HCT116 (cell line): Measurements from ENCODE around the gene ZNF462. TPM values are rescaled to one million over a fixed set of nuclear protein-coding genes. Genes with fewer than 3 reads are reported as not detected.

Source experiments
- ATAC-seq: fragments of 200-7000 bp; cut with Tn5 transposase; 2 replicates; pipeline ENCODE4 v1.9.1; 2020; ENCODE audit warnings: mild to moderate bottlenecking, moderate library complexity
- BruUV-seq: library from RNA; stranded (reverse); fragments of 400-500 nt; replicated peaks from 2 replicates; lab custom pipeline; 2021; lab: Mats Ljungman, UMichigan
- CTCF ChIA-PET: fragments of 300-600 bp; sonication (Branson Sonifier 250); formaldehyde crosslinking; loops from one replicate; lab custom pipeline; 2021; ENCODE audit warnings: antibody characterized with exemption; lab: Charles Lee
- POLR2A ChIA-PET: fragments of 300-600, 350-600 bp; sonication (Branson Sonifier 250); formaldehyde crosslinking; loops from one replicate; lab custom pipeline; 2021; ENCODE audit warnings: antibody characterized with exemption; lab: Charles Lee
- RAD21 ChIA-PET, 2 experiments: fragments of 300-600 bp; sonication (Branson Sonifier 250); formaldehyde crosslinking; loops; one replicate each; lab custom pipeline; 2023; ENCODE audit warnings: low total read pairs in 2 of 2; ENCODE audit not compliant: uncharacterized antibody in 2 of 2, unreplicated experiment in 2 of 2, low non-redundant PET in 1 of 2; lab: Charles Lee
- DNase-seq: peaks from one replicate; pipeline ENCODE4 v3.0.0-alpha.2; 2010; ENCODE audit warnings: low read depth, low spot score
- H2AFZ ChIP-seq: fragments of 200-600 bp; shearing (Covaris generic), sonication (generic); 2 replicates; pipeline ENCODE4 v1.6.1; 2017; ENCODE audit warnings: low read depth, mixed run types, mixed read lengths, antibody characterized with exemption, low read length; ENCODE audit not compliant: poor library complexity, severe bottlenecking
- H3K27ac ChIP-seq: 2 replicates; pipeline ENCODE4 v1.5.1; 2012; ENCODE audit warnings: low read depth, low read length
- H3K27me3 ChIP-seq: fragments of 200-600 bp; sonication (generic); 2 replicates; pipeline ENCODE4 v1.6.1; 2016; ENCODE audit warnings: mixed run types, low read length, mixed read lengths; ENCODE audit not compliant: insufficient read depth
- H3K36me3 ChIP-seq, 2 experiments: fragments of 200-500 bp in 1 of 2; fragments of 200-600 bp in 1 of 2; sonication (Bioruptor generic) in 1 of 2; sonication (generic) in 1 of 2; 2 replicates each; pipeline versions ENCODE4 v1.5.1 to v1.6.1; 2014 to 2016; ENCODE audit warnings: low read length in 2 of 2, inconsistent platforms in 1 of 2, mixed read lengths in 1 of 2, mixed run types in 1 of 2; ENCODE audit not compliant: insufficient read depth in 2 of 2, control insufficient read depth in 1 of 2
- H3K4me1 ChIP-seq, 2 experiments: fragments of 200-600 bp in 1 of 2; sonication (generic) in 1 of 2; 2 replicates each; pipeline versions ENCODE4 v1.5.1 to v1.6.1; 2012 to 2017; ENCODE audit warnings: low read length in 2 of 2, inconsistent platforms in 1 of 2, mild to moderate bottlenecking in 1 of 2, mixed read lengths in 1 of 2, mixed run types in 1 of 2, moderate library complexity in 1 of 2; ENCODE audit not compliant: insufficient read depth in 2 of 2, control insufficient read depth in 1 of 2
- H3K4me2 ChIP-seq: fragments of 200-600 bp; sonication (generic); 2 replicates; pipeline ENCODE4 v1.6.1; 2017; ENCODE audit warnings: mixed run types, low read length, mixed read lengths
- H3K4me3 ChIP-seq, 2 experiments: fragments of 200-600 bp in 1 of 2; sonication (generic) in 1 of 2; replicated peaks in 1 of 2; 2 replicates each; pipeline ENCODE4 v1.5.1; 2011 to 2016; ENCODE audit warnings: low read length in 2 of 2, control low read depth in 1 of 2, low read depth in 1 of 2, mild to moderate bottlenecking in 1 of 2, mixed read lengths in 1 of 2, mixed run types in 1 of 2
- H3K79me2 ChIP-seq: fragments of 200-600 bp; sonication (generic); 2 replicates; pipeline ENCODE4 v1.6.1; 2017; ENCODE audit warnings: mild to moderate bottlenecking, mixed run types, low read length, moderate library complexity, mixed read lengths; ENCODE audit not compliant: insufficient read depth
- H3K9ac ChIP-seq: fragments of 200-600 bp; sonication (generic); 2 replicates; pipeline ENCODE4 v1.6.1; 2016; ENCODE audit warnings: low read length, mixed read lengths
- H3K9me2 ChIP-seq: fragments of 200-600 bp; sonication (generic), shearing (Covaris generic); 2 replicates; pipeline ENCODE4 v1.6.1; 2017; ENCODE audit warnings: mixed run types, mild to moderate bottlenecking, moderate library complexity; ENCODE audit not compliant: insufficient read depth
- H3K9me3 ChIP-seq, 2 experiments: fragments of 200-500 bp in 1 of 2; fragments of 200-600 bp in 1 of 2; sonication (Bioruptor generic) in 1 of 2; sonication (generic) in 1 of 2; 2 replicates each; pipeline ENCODE4 v1.6.1; 2014 to 2017; ENCODE audit warnings: low read length in 2 of 2, mixed read lengths in 2 of 2, inconsistent platforms in 1 of 2, low read depth in 1 of 2, mild to moderate bottlenecking in 1 of 2, mixed run types in 1 of 2, moderate library complexity in 1 of 2; ENCODE audit not compliant: control insufficient read depth in 1 of 2, insufficient read depth in 1 of 2
- H4K20me1 ChIP-seq: fragments of 200-600 bp; sonication (generic), shearing (Covaris generic); 2 replicates; pipeline ENCODE4 v1.6.1; 2017; ENCODE audit warnings: mixed run types, mild to moderate bottlenecking, moderate library complexity; ENCODE audit not compliant: insufficient read depth
- CBX3 ChIP-seq: IDR thresholded peaks from 2 replicates; pipeline ENCODE4 v1.6.1; 2012; ENCODE audit warnings: low read depth
- CEBPB ChIP-seq: IDR thresholded peaks from 2 replicates; pipeline ENCODE4 v1.6.1; 2012; ENCODE audit warnings: low read depth
- CTCF ChIP-seq, 3 experiments: fragments of 200-600 bp in 1 of 3; sonication (generic) in 1 of 3; IDR thresholded peaks in 2 of 3; conservative IDR thresholded peaks in 1 of 3; 2 replicates each; pipeline ENCODE4 v1.5.1; 2012 to 2017; ENCODE audit warnings: low read depth in 2 of 3, low read length in 2 of 3, antibody characterized with exemption in 1 of 3, borderline replicate concordance in 1 of 3, control low read depth in 1 of 3, mild to moderate bottlenecking in 1 of 3, mixed read lengths in 1 of 3, mixed run types in 1 of 3, moderate library complexity in 1 of 3; ENCODE audit not compliant: insufficient read depth in 1 of 3
- EGR1 ChIP-seq: IDR thresholded peaks from 2 replicates; pipeline ENCODE4 v1.6.1; 2012; ENCODE audit warnings: low read depth
- ELF1 ChIP-seq: IDR thresholded peaks from 2 replicates; pipeline ENCODE4 v1.6.1; 2012; ENCODE audit warnings: low read depth, borderline replicate concordance
- EZH2phosphoT487 ChIP-seq: fragments of 200-600 bp; IDR thresholded peaks from 2 replicates; pipeline ENCODE4 v1.6.1; 2018; ENCODE audit warnings: antibody characterized with exemption, borderline replicate concordance
- FOSL1 ChIP-seq: IDR thresholded peaks from 2 replicates; pipeline ENCODE4 v1.6.1; 2012; ENCODE audit warnings: low read depth
- POLR2A ChIP-seq: IDR thresholded peaks from 2 replicates; pipeline ENCODE4 v1.7.0; 2011; ENCODE audit warnings: borderline replicate concordance; ENCODE audit not compliant: insufficient read depth, insufficient read length; ENCODE audit errors: extremely low read depth
- POLR2AphosphoS5 ChIP-seq: IDR thresholded peaks from 2 replicates; pipeline ENCODE4 v1.6.1; 2011; ENCODE audit warnings: mild to moderate bottlenecking, low read depth, low read length, moderate library complexity
- RAD21 ChIP-seq: IDR thresholded peaks from 2 replicates; pipeline ENCODE4 v1.6.1; 2012; ENCODE audit warnings: low read depth, mild to moderate bottlenecking
- SIN3A ChIP-seq: IDR thresholded peaks from 2 replicates; pipeline ENCODE4 v1.6.1; 2012; ENCODE audit warnings: low read depth
- SP1 ChIP-seq: IDR thresholded peaks from 2 replicates; pipeline ENCODE4 v1.6.1; 2012; ENCODE audit warnings: low read depth
- SRF ChIP-seq: IDR thresholded peaks from 2 replicates; pipeline ENCODE4 v1.6.1; 2012; ENCODE audit warnings: low read depth
- ZNF274 ChIP-seq: fragments of 200-500 bp; sonication (Bioruptor generic); IDR thresholded peaks from 2 replicates; pipeline ENCODE4 v1.6.1; 2014; ENCODE audit warnings: mild to moderate bottlenecking, low read depth, low read length, inconsistent platforms
- intact Hi-C: fragments of 100-400 bp; cut with micrococcal nuclease; formaldehyde crosslinking; loops from 2 replicates; pipeline ENCODE4 v1.10.0; 2022
- total RNA-seq: library from RNA; stranded (reverse); gene quantifications from one replicate; pipeline ENCODE4 v1.2.1, GENCODE V29; 2021; ENCODE audit not compliant: unreplicated experiment
- TF ChIP-seq, protein P1 (sequence below): IDR thresholded peaks from 2 replicates; pipeline ENCODE4 v1.6.1; 2012; ENCODE audit warnings: low read depth
- TF ChIP-seq, protein P2 (sequence below): IDR thresholded peaks from 2 replicates; pipeline ENCODE4 v1.6.1; 2012
- TF ChIP-seq, protein P3 (sequence below): IDR thresholded peaks from 2 replicates; pipeline ENCODE4 v1.6.1; 2012
- TF ChIP-seq, protein P4 (sequence below): IDR thresholded peaks from 2 replicates; pipeline ENCODE4 v1.6.1; 2011; ENCODE audit warnings: mild to moderate bottlenecking, low read length, moderate library complexity; ENCODE audit not compliant: insufficient replicate concordance; ENCODE audit errors: extremely low read depth

Gene ZNF462
- total RNA-seq, 1 experiment from 2014 or later: 18.1 TPM

GRCh38 chr9:106972082-106972481 lies 109.1 kb downstream of the ZNF462 start:
- ChIA-PET POLR2A (no interaction called here), RAD21 (no interaction called here), CTCF (no interaction called here)
- Histone ChIP-seq H3K36me3 (peaks cover 0 to 4% of the 10 kb centered on the region in 2 experiments; a peak in 2 of 4 replicates), H3K79me2 (no peaks in the 10 kb centered on the region), H3K9me2 (no peaks in the 10 kb centered on the region), H3K27me3 (no peaks in the 10 kb centered on the region), H3K9me3 (no peaks in the 10 kb centered on the region), H3K27ac (no peak overlapping the region), H3K4me3 (no peak overlapping the region), H3K4me2 (no peak overlapping the region), H3K4me1 (no peaks in the 10 kb centered on the region), H4K20me1 (no peaks in the 10 kb centered on the region), H2AFZ (no peak overlapping the region), H3K9ac (no peak overlapping the region)
- TF ChIP-seq, protein P1, sequence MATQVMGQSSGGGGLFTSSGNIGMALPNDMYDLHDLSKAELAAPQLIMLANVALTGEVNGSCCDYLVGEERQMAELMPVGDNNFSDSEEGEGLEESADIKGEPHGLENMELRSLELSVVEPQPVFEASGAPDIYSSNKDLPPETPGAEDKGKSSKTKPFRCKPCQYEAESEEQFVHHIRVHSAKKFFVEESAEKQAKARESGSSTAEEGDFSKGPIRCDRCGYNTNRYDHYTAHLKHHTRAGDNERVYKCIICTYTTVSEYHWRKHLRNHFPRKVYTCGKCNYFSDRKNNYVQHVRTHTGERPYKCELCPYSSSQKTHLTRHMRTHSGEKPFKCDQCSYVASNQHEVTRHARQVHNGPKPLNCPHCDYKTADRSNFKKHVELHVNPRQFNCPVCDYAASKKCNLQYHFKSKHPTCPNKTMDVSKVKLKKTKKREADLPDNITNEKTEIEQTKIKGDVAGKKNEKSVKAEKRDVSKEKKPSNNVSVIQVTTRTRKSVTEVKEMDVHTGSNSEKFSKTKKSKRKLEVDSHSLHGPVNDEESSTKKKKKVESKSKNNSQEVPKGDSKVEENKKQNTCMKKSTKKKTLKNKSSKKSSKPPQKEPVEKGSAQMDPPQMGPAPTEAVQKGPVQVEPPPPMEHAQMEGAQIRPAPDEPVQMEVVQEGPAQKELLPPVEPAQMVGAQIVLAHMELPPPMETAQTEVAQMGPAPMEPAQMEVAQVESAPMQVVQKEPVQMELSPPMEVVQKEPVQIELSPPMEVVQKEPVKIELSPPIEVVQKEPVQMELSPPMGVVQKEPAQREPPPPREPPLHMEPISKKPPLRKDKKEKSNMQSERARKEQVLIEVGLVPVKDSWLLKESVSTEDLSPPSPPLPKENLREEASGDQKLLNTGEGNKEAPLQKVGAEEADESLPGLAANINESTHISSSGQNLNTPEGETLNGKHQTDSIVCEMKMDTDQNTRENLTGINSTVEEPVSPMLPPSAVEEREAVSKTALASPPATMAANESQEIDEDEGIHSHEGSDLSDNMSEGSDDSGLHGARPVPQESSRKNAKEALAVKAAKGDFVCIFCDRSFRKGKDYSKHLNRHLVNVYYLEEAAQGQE: no peak
- TF ChIP-seq POLR2A: no peak
- no peak for TF ChIP-seq CBX3
- no peak for TF ChIP-seq SIN3A
- TF ChIP-seq, protein P2, sequence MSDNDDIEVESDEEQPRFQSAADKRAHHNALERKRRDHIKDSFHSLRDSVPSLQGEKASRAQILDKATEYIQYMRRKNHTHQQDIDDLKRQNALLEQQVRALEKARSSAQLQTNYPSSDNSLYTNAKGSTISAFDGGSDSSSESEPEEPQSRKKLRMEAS: no peak
- no peak for TF ChIP-seq EZH2phosphoT487
- no peak for TF ChIP-seq SRF
- TF ChIP-seq, protein P3, sequence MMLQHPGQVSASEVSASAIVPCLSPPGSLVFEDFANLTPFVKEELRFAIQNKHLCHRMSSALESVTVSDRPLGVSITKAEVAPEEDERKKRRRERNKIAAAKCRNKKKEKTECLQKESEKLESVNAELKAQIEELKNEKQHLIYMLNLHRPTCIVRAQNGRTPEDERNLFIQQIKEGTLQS: no peak
- no peak for TF ChIP-seq EGR1
- no peak for TF ChIP-seq ELF1
- TF ChIP-seq POLR2AphosphoS5: no peak
- no peak for TF ChIP-seq FOSL1
- TF ChIP-seq ZNF274: no peak
- TF ChIP-seq CTCF (IDR thresholded peaks at IDR 0.05 in 2 of 3, conservative IDR thresholded peaks at IDR 0.05 in 1 of 3; ENCODE audit: borderline replicate concordance in 1 of 3, insufficient read depth in 1 of 3, low read depth in 2 of 3, low read length in 2 of 3): no peak
- TF ChIP-seq SP1: no peak
- no peak for TF ChIP-seq CEBPB
- TF ChIP-seq, protein P4, sequence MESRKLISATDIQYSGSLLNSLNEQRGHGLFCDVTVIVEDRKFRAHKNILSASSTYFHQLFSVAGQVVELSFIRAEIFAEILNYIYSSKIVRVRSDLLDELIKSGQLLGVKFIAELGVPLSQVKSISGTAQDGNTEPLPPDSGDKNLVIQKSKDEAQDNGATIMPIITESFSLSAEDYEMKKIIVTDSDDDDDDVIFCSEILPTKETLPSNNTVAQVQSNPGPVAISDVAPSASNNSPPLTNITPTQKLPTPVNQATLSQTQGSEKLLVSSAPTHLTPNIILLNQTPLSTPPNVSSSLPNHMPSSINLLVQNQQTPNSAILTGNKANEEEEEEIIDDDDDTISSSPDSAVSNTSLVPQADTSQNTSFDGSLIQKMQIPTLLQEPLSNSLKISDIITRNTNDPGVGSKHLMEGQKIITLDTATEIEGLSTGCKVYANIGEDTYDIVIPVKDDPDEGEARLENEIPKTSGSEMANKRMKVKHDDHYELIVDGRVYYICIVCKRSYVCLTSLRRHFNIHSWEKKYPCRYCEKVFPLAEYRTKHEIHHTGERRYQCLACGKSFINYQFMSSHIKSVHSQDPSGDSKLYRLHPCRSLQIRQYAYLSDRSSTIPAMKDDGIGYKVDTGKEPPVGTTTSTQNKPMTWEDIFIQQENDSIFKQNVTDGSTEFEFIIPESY: no peak
- no peak for TF ChIP-seq RAD21
- DNase-seq (no peak), ATAC-seq (no peak)
- no TSS peak for BruUV-seq
- intact Hi-C loops: no loop called here
